SU-DHL-6 (cell line): ENCODE results near the gene SULT2B1.

Experiments
- H2AFZ ChIP-seq: fragments of 200-600 bp; sonication (generic); 2 replicates; pipeline ENCODE4 v1.6.1; 2014; ENCODE audit warnings: low read depth, mild to moderate bottlenecking, moderate library complexity, mixed read lengths, antibody characterized with exemption, low read length; ENCODE audit not compliant: severe bottlenecking
- H3F3A ChIP-seq: fragments of 200-600 bp; shearing (Covaris generic); 2 replicates; pipeline ENCODE4 v1.6.0; 2016; ENCODE audit warnings: antibody characterized with exemption, mild to moderate bottlenecking; ENCODE audit not compliant: insufficient read depth
- H3K27ac ChIP-seq: fragments of 200-600 bp; sonication (generic); 2 replicates; pipeline ENCODE4 v1.5.1; 2016; ENCODE audit warnings: low read depth, mild to moderate bottlenecking, low read length, moderate library complexity, mixed read lengths
- H3K27me3 ChIP-seq: fragments of 200-600 bp; sonication (generic), shearing (Covaris generic); 2 replicates; pipeline ENCODE4 v1.6.0; 2014; ENCODE audit warnings: mild to moderate bottlenecking, low read length
- H3K36me3 ChIP-seq: fragments of 200-600 bp; sonication (generic); 2 replicates; pipeline ENCODE4 v1.6.1; 2014; ENCODE audit warnings: mild to moderate bottlenecking, low read length, mixed read lengths
- H3K4me2 ChIP-seq: fragments of 300-600, 200-600 bp; shearing (Covaris generic), sonication (generic); 2 replicates; pipeline ENCODE4 v1.6.0; 2014; ENCODE audit warnings: low read length, low read depth, mild to moderate bottlenecking; ENCODE audit not compliant: poor library complexity, severe bottlenecking
- H3K4me3 ChIP-seq: fragments of 200-600 bp; sonication (generic); 2 replicates; pipeline ENCODE4 v1.5.1; 2014; ENCODE audit warnings: antibody characterized with exemption, low read length, mild to moderate bottlenecking, mixed read lengths; ENCODE audit not compliant: insufficient read depth, poor library complexity, severe bottlenecking
- H3K79me2 ChIP-seq: fragments of 200-600 bp; sonication (generic); 2 replicates; pipeline ENCODE4 v1.6.1; 2014; ENCODE audit warnings: mild to moderate bottlenecking, low read length, moderate library complexity; ENCODE audit not compliant: insufficient read depth
- H3K9ac ChIP-seq: fragments of 200-600 bp; sonication (generic); 2 replicates; pipeline ENCODE4 v1.7.0; 2014; ENCODE audit warnings: mild to moderate bottlenecking, low read length
- H3K9me2 ChIP-seq: fragments of 200-600 bp; sonication (generic); replicated peaks from 2 replicates; pipeline ENCODE4 v1.6.1; 2014; ENCODE audit warnings: low read length; ENCODE audit not compliant: insufficient read depth
- H3K9me3 ChIP-seq: fragments of 200-600 bp; sonication (generic); 2 replicates; pipeline ENCODE4 v1.6.1; 2014; ENCODE audit warnings: low read length, mixed read lengths; ENCODE audit not compliant: insufficient read depth
- H4K20me1 ChIP-seq: fragments of 200-600 bp; sonication (generic); 2 replicates; pipeline ENCODE4 v1.6.1; 2014; ENCODE audit warnings: low read depth, mild to moderate bottlenecking, antibody characterized with exemption, low read length, moderate library complexity, mixed read lengths
- CTCF ChIP-seq: fragments of 200-600 bp; sonication (generic); IDR thresholded peaks from one replicate; pipeline ENCODE4 v1.5.1; 2017; ENCODE audit warnings: antibody characterized with exemption, mild to moderate bottlenecking, low read length, moderate library complexity; ENCODE audit not compliant: insufficient read depth, poor library complexity, severe bottlenecking
- EZH2phosphoT487 ChIP-seq: fragments of 200-600 bp; sonication (generic), shearing (Covaris generic); conservative IDR thresholded peaks from 2 replicates; pipeline ENCODE4 v1.6.1; 2018; ENCODE audit warnings: mild to moderate bottlenecking, antibody characterized with exemption, low read length, moderate library complexity, mixed read lengths

SULT2B1 gene

GRCh38 chr19:48627201-48627864 lies 75.4 kb downstream of the SULT2B1 start:
- no peak for TF ChIP-seq CTCF
- no peak for TF ChIP-seq EZH2phosphoT487
- Histone ChIP-seq H3K4me2 (no peak overlapping the region), H3K27me3 (no peaks in the 10 kb centered on the region), H3K27ac (no peak overlapping the region), H3F3A (peaks cover 5% of the 10 kb centered on the region; the same call in 1 of the 2 replicates), H3K36me3 (no peaks in the 10 kb centered on the region), H3K9me3 (no peaks in the 10 kb centered on the region), H4K20me1 (no peaks in the 10 kb centered on the region), H3K9ac (no peak overlapping the region), H3K79me2 (peaks cover 6% of the 10 kb centered on the region; the same call in 1 of the 2 replicates), H3K4me3 (no peak overlapping the region), H2AFZ (no peak overlapping the region), H3K9me2 (no peaks in the 10 kb centered on the region)

- Histone ChIP-seq H3F3A (peaks cover 5% of the 10 kb centered on the region; the same call in 1 of the 2 replicates), H2AFZ (no peak overlapping the region), H4K20me1 (no peaks in the 10 kb centered on the region), H3K9ac (no peak overlapping the region), H3K4me3 (no peak overlapping the region), H3K36me3 (no peaks in the 10 kb centered on the region), H3K27ac (no peak overlapping the region), H3K9me2 (no peaks in the 10 kb centered on the region), H3K27me3 (no peaks in the 10 kb centered on the region), H3K79me2 (peaks cover 6% of the 10 kb centered on the region; the same call in 1 of the 2 replicates), H3K4me2 (no peak overlapping the region), H3K9me3 (no peaks in the 10 kb centered on the region)
- no peak for TF ChIP-seq EZH2phosphoT487
Observed at GRCh38 chr19:48627865-48628314, 75.9 kb downstream of the SULT2B1 start.

- H4K20me1 ChIP-seq = no peaks in the 10 kb centered on the region
- TF ChIP-seq EZH2phosphoT487 = no peak
- no peak overlapping the region for H3K27ac ChIP-seq
- H3K9me2 ChIP-seq = no peaks in the 10 kb centered on the region
- no peak overlapping the region for H2AFZ ChIP-seq
- no peaks in the 10 kb centered on the region for H3K36me3 ChIP-seq
- peaks cover 8% of the 10 kb centered on the region; the same call in 1 of the 2 replicates for H3F3A ChIP-seq
- H3K9ac ChIP-seq = no peak overlapping the region
- H3K79me2 ChIP-seq = peaks cover 2% of the 10 kb centered on the region; the same call in 1 of the 2 replicates
- H3K9me3 ChIP-seq = no peaks in the 10 kb centered on the region
- no peak overlapping the region for H3K4me2 ChIP-seq
- no peak overlapping the region for H3K4me3 ChIP-seq
- H3K27me3 ChIP-seq = no peaks in the 10 kb centered on the region
Observed at GRCh38 chr19:48628486-48629296, 76.7 kb downstream of the SULT2B1 start.

- TF ChIP-seq EZH2phosphoT487 (no peak), CTCF (no peak)
- no peak overlapping the region for H3K4me3 ChIP-seq
- peaks cover 9% of the 10 kb centered on the region for H3F3A ChIP-seq
- H3K9me3 ChIP-seq = no peaks in the 10 kb centered on the region
- no peaks in the 10 kb centered on the region for H3K79me2 ChIP-seq
- H3K27ac ChIP-seq = no peak overlapping the region
- H3K9ac ChIP-seq = no peak overlapping the region
- no peaks in the 10 kb centered on the region for H3K36me3 ChIP-seq
- no peaks in the 10 kb centered on the region for H4K20me1 ChIP-seq
- H2AFZ ChIP-seq = no peak overlapping the region
- H3K27me3 ChIP-seq = no peaks in the 10 kb centered on the region
- H3K4me2 ChIP-seq = no peak overlapping the region
- H3K9me2 ChIP-seq = no peaks in the 10 kb centered on the region
Observed at GRCh38 chr19:48629297-48629598, 77.3 kb downstream of the SULT2B1 start.
